Ovary (tissue), 3 donors: ENCODE results near the gene ARVCF.

Source experiments
- EP300 ChIP-seq: sonication (generic); formaldehyde crosslinking; IDR thresholded peaks from one replicate; pipeline ENCODE4 v1.6.1; 2017; ENCODE audit warnings: antibody characterized with exemption
- POLR2A ChIP-seq: fragments of 450-650 bp; IDR thresholded peaks from one replicate; pipeline ENCODE4 v1.6.1; 2017; ENCODE audit warnings: antibody characterized with exemption, mild to moderate bottlenecking, moderate library complexity
- TF ChIP-seq, protein P1 (sequence below), 3 donors: fragments of 450-650 bp in 2 of 3; fragments of 200-600 bp in 1 of 3; IDR thresholded peaks; one replicate each; pipeline versions ENCODE4 v1.5.1 to v1.8.0; 2016 to 2022; ENCODE audit warnings: antibody characterized with exemption in 3 of 3, mild to moderate bottlenecking in 1 of 3
- donor health status: DM: no; HTN: no; CAD: no.

DNA sequence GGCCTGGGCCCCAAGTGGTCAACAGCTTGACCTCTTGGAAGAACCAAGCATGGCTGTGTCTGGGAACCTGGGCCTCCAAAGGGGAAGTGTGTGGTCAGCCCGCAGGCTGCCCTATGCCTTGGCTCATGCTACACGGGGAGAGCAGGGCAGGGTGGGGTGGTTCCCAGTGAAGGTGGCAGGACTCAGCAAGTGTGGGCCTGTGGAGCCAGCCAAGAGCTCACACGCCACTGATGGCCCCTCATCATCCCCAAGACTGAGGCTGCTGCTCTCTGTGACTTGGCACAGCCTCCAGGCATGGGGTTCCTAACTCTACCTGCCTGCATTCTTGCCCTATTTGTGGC is 47.5 kb upstream of the ARVCF start:
- TF ChIP-seq, protein P1, sequence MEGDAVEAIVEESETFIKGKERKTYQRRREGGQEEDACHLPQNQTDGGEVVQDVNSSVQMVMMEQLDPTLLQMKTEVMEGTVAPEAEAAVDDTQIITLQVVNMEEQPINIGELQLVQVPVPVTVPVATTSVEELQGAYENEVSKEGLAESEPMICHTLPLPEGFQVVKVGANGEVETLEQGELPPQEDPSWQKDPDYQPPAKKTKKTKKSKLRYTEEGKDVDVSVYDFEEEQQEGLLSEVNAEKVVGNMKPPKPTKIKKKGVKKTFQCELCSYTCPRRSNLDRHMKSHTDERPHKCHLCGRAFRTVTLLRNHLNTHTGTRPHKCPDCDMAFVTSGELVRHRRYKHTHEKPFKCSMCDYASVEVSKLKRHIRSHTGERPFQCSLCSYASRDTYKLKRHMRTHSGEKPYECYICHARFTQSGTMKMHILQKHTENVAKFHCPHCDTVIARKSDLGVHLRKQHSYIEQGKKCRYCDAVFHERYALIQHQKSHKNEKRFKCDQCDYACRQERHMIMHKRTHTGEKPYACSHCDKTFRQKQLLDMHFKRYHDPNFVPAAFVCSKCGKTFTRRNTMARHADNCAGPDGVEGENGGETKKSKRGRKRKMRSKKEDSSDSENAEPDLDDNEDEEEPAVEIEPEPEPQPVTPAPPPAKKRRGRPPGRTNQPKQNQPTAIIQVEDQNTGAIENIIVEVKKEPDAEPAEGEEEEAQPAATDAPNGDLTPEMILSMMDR (IDR thresholded peaks at IDR 0.05): no peak
- TF ChIP-seq POLR2A (no peak), EP300 (no peak)
